ENCODE results near the gene DHCR24. TPM values are rescaled to one million over a fixed set of nuclear protein-coding genes. Genes with fewer than 3 reads are reported as not detected.

Gene DHCR24
- total RNA-seq, 1 experiment from 2014 or later, result 45.6 TPM

DNA sequence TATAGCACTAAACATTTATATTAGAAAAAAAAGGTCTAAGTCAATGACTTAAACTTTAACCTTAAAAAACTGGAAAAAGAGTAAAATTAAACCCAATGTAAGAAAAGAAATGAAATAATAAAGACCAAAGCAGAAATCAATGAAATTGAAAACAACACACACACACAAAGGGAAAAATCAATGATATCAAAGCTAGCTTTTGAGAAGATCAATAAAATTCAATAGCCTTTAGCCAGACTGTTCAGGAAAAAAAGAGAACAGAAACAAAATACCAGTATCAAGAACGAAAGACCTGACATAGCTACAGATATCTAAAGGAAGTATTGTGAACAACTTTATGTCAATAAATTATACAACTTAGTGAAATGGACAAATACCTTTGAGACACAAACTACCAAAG lies 7.1 kb downstream of the DHCR24 start:
- Histone ChIP-seq H3K27me3 (no peaks in the 10 kb centered on the region), H3K9me3 (replicated peaks) (no peaks in the 10 kb centered on the region), H3K4me1 (no peaks in the 10 kb centered on the region), H3K27ac (no peak overlapping the region), H3K36me3 (peaks cover 13% of the 10 kb centered on the region; the same call in 1 of the 2 replicates), H3K4me3 (no peak overlapping the region)
- DNase-seq, result no peak

DNA sequence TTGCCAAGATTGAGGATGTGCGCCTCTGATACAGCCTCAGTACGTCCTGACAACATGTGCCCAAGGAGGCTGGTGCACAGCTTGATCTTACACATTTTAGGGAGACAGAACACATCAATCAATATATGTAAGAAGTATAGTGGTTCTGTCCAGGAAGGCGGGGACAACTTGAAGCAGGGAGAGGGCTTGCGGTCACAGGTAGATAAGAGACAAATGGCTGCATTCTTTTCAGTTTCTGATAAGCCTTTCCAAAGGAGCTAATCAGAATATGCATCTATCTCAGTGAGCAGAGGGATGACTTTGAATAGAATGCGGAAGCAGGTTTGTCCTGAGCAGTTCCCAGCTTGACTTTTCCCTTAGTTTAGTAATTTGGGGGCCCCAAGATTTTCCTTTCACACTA lies 10.2 kb downstream of the DHCR24 start:
- Histone ChIP-seq H3K4me3 (no peak overlapping the region), H3K27ac (no peak overlapping the region), H3K36me3 (peaks cover 15% of the 10 kb centered on the region; the same call in 1 of the 2 replicates), H3K9me3 (replicated peaks) (no peaks in the 10 kb centered on the region), H3K27me3 (no peaks in the 10 kb centered on the region), H3K4me1 (no peaks in the 10 kb centered on the region)
- DNase-seq, result no peak

DNA sequence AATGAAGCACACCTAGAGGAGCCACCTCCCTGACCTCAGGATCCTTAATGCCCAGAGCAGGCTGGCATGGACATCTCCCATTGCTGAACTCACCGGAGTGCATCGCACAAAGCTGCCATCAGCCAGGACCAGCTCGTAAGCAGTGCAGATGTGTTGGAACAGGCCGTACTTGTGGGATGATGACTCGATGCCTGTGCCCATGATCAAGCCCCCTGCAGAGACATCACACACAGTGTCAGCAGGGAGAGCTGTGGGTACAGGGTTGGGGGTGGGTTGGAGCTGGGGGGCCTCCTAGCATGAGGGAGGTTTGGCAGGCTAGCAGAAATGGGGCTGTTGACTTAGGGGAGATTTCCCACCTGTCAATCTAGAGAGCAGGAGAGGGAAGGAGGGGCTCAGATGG lies 12.0 kb downstream of the DHCR24 start:
- peaks cover 12% of the 10 kb centered on the region; the same call in 1 of the 2 replicates for H3K36me3 ChIP-seq
- no peak overlapping the region for H3K4me3 ChIP-seq
- DNase-seq, result no peak
- no peak overlapping the region for H3K27ac ChIP-seq
- H3K27me3 ChIP-seq, result no peaks in the 10 kb centered on the region
- no peaks in the 10 kb centered on the region for H3K4me1 ChIP-seq
- H3K9me3 ChIP-seq (replicated peaks), result no peaks in the 10 kb centered on the region

DNA sequence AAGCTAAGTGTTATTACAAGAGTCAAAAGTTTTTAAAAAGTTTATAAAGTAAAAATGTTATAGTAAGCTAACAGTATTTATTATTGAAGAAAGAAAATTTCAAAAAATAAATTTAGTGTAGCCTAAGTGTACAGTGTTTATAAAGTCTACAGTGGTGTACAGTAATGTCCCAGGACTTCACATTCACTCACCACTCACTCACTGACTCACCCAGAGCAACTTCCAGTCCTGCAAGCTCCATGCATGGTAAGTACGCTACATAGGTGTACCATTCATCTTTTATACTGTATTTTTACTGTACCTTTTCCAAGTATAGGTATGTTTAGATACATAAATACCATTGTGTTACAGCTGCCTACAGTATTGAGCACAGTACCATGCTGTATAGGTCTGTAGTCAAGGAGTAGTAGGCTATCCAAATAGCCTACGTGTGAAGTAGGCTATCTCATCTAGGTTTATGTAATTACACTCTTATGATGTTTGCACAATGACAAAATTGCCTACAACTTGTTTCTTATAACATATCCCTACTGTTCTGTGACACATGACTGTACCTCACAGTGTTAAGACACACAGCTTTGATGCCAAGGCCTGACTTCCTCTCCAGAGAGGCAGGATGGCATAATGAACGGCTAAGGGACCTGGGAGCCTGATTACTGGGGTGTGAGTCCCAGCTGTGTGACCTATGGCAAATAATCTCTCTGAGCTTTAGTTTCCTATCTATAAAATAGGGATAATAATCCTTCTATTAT lies 12.7 kb downstream of the DHCR24 start:
- Histone ChIP-seq H3K36me3 (peaks cover 12% of the 10 kb centered on the region; the same call in 1 of the 2 replicates), H3K4me1 (no peaks in the 10 kb centered on the region), H3K9me3 (replicated peaks) (no peaks in the 10 kb centered on the region), H3K27me3 (no peaks in the 10 kb centered on the region), H3K27ac (no peak overlapping the region), H3K4me3 (no peak overlapping the region)
- no peak for DNase-seq

DNA sequence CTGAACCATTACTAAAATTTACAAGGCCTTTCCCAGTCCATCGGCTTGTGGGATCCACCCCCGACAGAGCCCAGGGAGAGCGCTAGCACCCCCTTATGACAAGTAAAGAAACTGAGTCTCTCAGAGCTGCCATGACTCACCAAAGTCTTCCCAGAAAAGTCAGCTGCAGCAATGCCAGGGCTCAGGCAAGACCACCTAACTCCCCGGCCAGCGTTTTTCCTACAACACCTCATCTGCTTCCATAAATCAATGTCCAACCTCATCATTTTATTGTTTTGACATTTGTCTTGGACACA lies 15.0 kb downstream of the DHCR24 start:
- no peak overlapping the region for H3K4me3 ChIP-seq
- no peak overlapping the region for H3K27ac ChIP-seq
- DNase-seq, result no peak
- peaks cover 5% of the 10 kb centered on the region; the same call in 1 of the 2 replicates for H3K36me3 ChIP-seq
- no peaks in the 10 kb centered on the region for H3K4me1 ChIP-seq
- H3K27me3 ChIP-seq, result no peaks in the 10 kb centered on the region
- no peaks in the 10 kb centered on the region for H3K9me3 ChIP-seq (replicated peaks)

DNA sequence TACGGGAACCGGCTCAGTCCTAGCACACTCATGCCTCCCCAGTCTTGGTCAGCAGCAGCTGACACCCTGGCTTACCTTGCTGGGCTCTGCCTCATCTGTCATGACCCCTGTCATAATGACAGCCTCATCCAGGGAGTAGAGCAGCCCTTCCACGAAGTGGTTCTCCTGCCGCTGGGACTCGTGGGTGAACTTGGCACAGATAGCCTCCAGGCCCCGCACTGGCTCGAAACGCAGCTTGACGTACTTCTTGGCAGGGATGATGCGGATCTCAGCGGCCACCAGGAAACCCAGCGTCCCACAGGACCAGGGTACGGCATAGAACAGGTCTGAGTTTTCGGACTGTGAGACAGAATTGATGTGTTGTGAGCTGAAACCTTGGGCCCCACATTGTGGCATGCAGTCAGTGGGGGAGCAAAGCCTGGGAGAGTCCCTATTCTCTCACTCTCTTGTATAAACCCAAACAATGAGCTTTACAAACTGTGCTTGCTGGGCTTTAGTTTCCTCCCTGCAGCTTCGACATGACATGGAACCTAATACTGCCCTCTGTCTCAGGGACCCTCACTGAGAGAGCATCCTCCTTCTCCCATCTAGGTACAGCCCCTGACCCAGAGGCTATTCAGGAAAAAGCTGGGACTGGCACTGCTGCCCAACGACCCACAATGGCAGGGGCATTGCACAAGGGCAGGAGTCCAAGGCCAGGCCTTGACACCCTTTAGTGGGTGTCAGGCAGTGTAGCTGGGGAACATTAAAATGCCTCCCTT lies 15.5 kb downstream of the DHCR24 start:
- Histone ChIP-seq H3K27me3 (no peaks in the 10 kb centered on the region), H3K4me1 (no peaks in the 10 kb centered on the region), H3K4me3 (no peak overlapping the region), H3K27ac (no peak overlapping the region), H3K9me3 (replicated peaks) (no peaks in the 10 kb centered on the region), H3K36me3 (peaks cover 5% of the 10 kb centered on the region; the same call in 1 of the 2 replicates)
- DNase-seq, result no peak

DNA sequence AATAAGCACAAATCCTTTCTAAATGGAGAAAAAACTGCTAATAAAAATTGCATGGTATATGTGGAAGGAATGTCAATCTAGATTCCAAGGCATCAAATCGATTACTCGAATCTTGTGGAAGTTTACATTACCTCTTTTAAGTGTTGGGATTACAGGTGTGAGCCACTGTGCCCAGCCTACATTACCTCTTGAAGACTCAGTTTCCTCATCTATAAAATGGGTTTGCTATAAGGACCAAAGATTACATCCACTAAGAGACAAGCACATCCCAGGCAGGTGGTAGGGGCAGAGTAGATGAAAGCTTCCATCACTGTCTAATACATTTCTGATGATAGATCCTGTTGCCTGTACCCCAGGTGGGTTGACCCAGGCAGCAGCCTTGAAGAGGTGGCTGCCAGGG lies 16.1 kb downstream of the DHCR24 start:
- Histone ChIP-seq H3K27me3 (no peaks in the 10 kb centered on the region), H3K27ac (no peak overlapping the region), H3K36me3 (peaks cover 5% of the 10 kb centered on the region; the same call in 1 of the 2 replicates), H3K4me1 (no peaks in the 10 kb centered on the region), H3K9me3 (replicated peaks) (no peaks in the 10 kb centered on the region), H3K4me3 (no peak overlapping the region)
- no peak for DNase-seq

DNA sequence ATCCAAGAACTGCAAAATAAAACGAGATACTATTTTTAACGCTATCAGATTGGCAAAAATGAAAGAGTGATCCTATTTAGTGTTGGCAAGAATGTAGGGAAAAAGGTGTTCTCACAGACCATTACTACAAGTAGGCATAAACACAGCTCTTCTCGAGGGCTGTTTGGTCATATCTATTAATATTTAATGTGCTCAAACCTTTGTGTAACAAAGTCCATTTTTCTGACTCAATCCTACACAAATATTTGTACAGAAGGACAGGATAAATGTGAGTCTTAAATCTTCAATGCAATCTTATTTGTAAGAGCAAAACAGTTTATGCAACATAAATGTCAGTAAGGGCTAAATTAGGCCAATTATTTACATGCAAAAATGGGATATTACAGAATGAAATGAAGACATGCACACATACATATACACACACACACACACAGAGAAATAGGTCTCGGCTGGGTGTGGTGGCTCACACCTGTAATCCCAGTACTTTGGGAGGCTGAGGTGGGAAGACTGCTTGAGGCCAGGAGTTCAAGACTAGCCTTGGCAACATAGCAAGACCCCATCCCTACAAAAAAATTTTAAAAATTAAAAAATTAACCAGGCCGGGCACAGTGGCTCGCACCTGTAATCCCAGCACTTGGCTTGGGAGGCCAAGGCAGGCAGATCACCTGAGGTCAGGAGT lies 17.7 kb downstream of the DHCR24 start:
- Histone ChIP-seq H3K36me3 (0 out of 2 replicates have a peak, but pooled peaks cover 2% of the 10 kb centered on the region), H3K4me3 (no peak overlapping the region)
- DNase-seq, result no peak

DNA sequence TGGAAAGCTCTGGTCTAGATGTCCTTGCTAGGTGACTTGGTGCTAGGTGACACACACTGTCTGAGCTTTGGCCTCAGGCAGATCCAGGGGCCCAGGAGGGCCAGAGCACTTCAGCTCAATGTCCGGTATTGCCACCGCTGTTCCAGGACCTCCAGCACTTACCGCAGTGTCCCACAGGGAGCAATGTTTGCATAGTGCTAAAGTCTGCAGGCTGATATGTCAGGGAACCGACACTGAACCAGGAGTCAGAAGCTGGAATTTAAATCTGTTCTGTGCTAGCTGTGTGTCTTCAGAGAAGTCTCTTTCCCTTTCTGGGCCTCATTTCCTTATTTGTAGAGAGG lies 19.3 kb downstream of the DHCR24 start:
- Histone ChIP-seq H3K27ac (no peak overlapping the region), H3K27me3 (no peaks in the 10 kb centered on the region), H3K9me3 (replicated peaks) (no peaks in the 10 kb centered on the region), H3K36me3 (0 out of 2 replicates have a peak, but pooled peaks cover 2% of the 10 kb centered on the region), H3K4me3 (no peak overlapping the region), H3K4me1 (no peaks in the 10 kb centered on the region)
- DNase-seq, result no peak

More for the DNA sequence above, 17.7 kb downstream of the DHCR24 start:
- H3K27me3 ChIP-seq, result no peaks in the 10 kb centered on the region
- H3K9me3 ChIP-seq (replicated peaks), result no peaks in the 10 kb centered on the region
- no peak overlapping the region for H3K27ac ChIP-seq
- H3K4me1 ChIP-seq, result no peaks in the 10 kb centered on the region

DNA sequence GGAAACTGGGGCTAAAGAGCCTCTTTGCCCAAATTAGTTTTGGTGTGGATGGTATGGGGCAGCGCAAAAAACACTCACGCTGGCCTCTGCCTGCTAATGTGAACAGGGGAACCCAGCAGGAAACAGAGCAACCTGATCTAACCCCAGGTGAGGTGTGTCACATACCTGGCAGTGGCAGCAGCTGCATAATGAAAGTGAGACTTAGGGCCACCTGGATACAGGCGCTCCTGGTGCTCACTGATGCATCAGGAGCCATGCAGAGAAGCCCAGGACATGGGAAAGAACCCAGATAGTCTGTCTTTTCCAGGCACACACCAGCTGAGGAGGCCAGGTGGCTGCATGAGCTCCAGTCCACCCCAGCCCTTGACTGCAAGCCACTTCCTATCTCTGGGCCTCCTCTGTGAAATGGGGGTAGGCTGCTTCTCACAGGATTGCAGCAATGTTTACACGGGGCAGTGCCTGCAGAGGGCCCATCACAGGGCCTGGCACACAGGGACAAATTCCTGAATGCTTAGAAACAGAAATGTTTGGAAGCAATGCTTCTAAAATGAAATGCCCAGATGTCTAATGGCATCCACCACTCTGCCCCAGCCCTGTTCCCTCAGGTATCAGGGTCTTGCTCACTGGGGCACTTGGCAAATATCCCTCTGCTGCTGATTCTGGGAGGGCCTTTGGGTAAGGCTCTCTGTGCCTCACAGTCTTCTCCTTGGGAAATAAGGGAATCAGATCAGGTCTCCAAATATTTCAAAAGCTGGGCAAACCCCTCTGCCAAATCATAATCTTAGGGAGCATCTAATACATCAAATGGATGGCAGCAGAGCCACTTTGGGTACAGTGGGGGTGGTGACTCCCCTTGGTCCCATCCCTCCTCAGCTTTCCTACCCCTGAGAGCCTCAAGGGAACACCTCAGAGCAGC lies 19.9 kb downstream of the DHCR24 start:
- Histone ChIP-seq H3K36me3 (0 out of 2 replicates have a peak, but pooled peaks cover 2% of the 10 kb centered on the region), H3K4me1 (no peaks in the 10 kb centered on the region), H3K27ac (no peak overlapping the region), H3K27me3 (no peaks in the 10 kb centered on the region), H3K4me3 (no peak overlapping the region), H3K9me3 (replicated peaks) (no peaks in the 10 kb centered on the region)
- DNase-seq, result no peak

DNA sequence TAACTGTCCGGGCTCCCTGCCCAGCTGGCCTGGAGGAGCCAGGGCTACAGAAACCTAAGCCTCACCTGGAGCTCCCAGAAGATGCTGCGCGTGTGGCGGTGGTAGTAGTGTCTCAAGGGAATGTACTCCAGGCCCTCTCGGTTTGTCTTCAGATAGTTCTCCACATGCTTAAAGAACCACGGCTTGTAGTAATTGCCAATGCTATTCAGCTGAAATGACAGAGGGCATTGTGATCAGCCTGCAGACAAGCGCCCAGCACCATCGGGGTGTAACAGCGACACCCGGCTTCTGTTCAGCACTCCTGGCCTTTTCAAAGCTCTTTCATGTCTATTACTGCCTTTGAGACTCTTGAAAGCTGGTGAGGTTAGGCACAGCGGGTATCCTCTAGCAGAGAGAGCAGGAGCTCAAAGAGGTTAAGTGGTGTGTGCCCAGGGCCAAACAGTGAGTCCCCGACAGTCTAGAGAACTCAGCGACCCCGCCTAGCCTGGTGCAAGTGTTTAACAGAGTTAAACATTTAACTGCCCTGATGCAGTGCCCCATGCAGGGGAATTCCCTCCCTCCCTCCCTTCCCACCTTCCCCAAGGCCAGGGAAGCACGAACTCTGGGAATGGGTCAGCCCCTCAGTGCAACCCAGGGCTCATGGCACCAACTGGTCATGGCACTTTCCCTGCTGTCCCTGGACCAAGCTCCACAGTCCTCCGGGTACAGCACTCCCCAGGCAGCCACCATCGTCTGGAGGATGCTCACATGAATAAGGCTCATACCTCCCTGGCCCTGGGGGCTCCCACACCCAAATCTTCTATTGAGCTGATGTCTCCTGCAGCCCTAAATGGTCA lies 21.5 kb downstream of the DHCR24 start:
- Histone ChIP-seq H3K4me1 (no peaks in the 10 kb centered on the region), H3K36me3 (0 out of 2 replicates have a peak, but pooled peaks cover 2% of the 10 kb centered on the region), H3K27me3 (no peaks in the 10 kb centered on the region), H3K9me3 (replicated peaks) (no peaks in the 10 kb centered on the region), H3K27ac (no peak overlapping the region), H3K4me3 (no peak overlapping the region)
- no peak for DNase-seq

DNA sequence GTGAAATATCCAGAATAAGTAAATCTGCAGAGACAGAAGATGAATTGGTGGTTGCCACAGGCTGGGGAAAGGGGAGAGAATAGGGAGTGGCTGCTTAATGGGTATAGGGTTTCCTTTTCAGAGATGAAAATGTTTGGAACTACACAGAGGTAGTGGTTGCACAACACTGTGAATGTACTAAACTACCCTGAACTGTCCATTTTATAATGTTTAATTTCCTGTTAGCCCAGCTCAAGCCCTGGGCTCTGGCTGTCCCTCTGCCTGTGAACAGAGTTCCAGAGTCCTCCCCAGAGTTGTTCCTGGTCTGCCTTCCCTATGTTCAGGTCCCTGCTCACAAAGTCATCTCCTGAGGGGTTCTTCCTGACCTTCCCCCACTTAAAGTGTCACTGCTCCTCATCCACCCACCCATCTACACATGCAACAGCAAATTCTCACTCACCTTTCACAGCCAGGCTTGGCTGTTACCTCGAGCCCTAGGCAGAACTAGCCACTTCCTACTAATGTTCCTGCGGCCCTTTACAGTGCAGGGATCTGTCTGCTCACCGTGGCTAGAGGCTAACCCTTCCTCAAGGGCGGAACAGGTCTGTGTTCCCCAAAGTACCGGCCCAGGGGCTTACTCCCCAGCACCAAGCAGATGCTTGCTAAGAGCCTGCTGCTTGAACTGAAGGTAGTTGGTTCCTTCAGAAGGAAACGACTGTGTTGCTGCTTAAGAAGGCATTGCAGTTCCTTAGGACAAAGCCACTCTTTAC lies 22.4 kb downstream of the DHCR24 start:
- Histone ChIP-seq H3K27me3 (no peaks in the 10 kb centered on the region), H3K9me3 (replicated peaks) (no peaks in the 10 kb centered on the region), H3K27ac (no peak overlapping the region), H3K4me1 (no peaks in the 10 kb centered on the region), H3K4me3 (no peak overlapping the region), H3K36me3 (no peaks in the 10 kb centered on the region)
- no peak for DNase-seq

DNA sequence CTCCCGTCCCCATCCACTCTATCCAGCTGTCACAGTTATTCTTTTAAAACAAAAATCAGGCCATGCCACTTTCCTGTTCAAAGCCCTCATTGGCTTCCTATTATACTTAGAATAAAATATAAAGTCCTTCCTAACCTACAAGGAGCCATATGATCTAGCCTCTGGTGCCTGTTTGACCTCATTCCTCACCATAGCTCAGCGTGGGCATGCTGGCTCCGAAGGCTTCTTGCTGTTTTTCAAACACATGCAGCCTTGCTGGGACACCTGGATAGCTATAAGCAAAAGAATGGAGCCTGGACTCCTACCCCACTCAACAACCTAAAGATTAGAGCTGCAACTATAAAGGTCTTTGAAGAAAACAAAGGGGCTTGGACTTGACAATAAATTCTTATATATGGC lies 23.7 kb downstream of the DHCR24 start:
- H3K4me3 ChIP-seq, result no peak overlapping the region
- no peak for DNase-seq
- H3K36me3 ChIP-seq, result peaks cover 2% of the 10 kb centered on the region
- no peaks in the 10 kb centered on the region for H3K4me1 ChIP-seq
- H3K27me3 ChIP-seq, result no peaks in the 10 kb centered on the region
- H3K9me3 ChIP-seq (replicated peaks), result no peaks in the 10 kb centered on the region
- no peak overlapping the region for H3K27ac ChIP-seq
